NOMO-1 treated with DMSO at 0.1 percent for 48 hours (cell line): ENCODE measurements around the gene MTA1.

Experiments used
- DNase-seq: peaks from one replicate; lab custom pipeline; 2025; ENCODE audit not compliant: unreplicated experiment; lab: John Stamatoyannopoulos, UW

The MTA1 gene

GRCh38 chr14:105422695-105423487 is 3.3 kb downstream of the MTA1 start:
- no peak for DNase-seq

- DNase-seq: no peak
Observed at GRCh38 chr14:105423488-105424195, 4.0 kb downstream of the MTA1 start.

GRCh38 chr14:105424861-105425260 is 5.2 kb downstream of the MTA1 start:
- no peak for DNase-seq

- no peak for DNase-seq
Observed at GRCh38 chr14:105425823-105426247, 6.2 kb downstream of the MTA1 start.

GRCh38 chr14:105426416-105427130 is 6.9 kb downstream of the MTA1 start:
- no peak for DNase-seq

GRCh38 chr14:105427412-105427811 is 7.8 kb downstream of the MTA1 start:
- DNase-seq: no peak

GRCh38 chr14:105427936-105428485 is 8.4 kb downstream of the MTA1 start:
- DNase-seq: no peak

- DNase-seq: no peak
Observed at GRCh38 chr14:105430042-105430441, 10.4 kb downstream of the MTA1 start.

GRCh38 chr14:105430565-105430964 is 10.9 kb downstream of the MTA1 start:
- no peak for DNase-seq

- DNase-seq: no peak
Observed at GRCh38 chr14:105431256-105431655, 11.6 kb downstream of the MTA1 start.

GRCh38 chr14:105432657-105433056 is 13.0 kb downstream of the MTA1 start:
- no peak for DNase-seq

- no peak for DNase-seq
Observed at GRCh38 chr14:105433161-105433605, 13.6 kb downstream of the MTA1 start.

- DNase-seq: no peak
Observed at GRCh38 chr14:105436402-105436801, 16.8 kb downstream of the MTA1 start.

GRCh38 chr14:105436891-105437722 is 17.5 kb downstream of the MTA1 start:
- DNase-seq: no peak

GRCh38 chr14:105437723-105438500 is 18.3 kb downstream of the MTA1 start:
- no peak for DNase-seq

GRCh38 chr14:105439179-105439578 is 19.6 kb downstream of the MTA1 start:
- no peak for DNase-seq

GRCh38 chr14:105439710-105440553 is 20.3 kb downstream of the MTA1 start:
- DNase-seq: no peak

- DNase-seq: no peak
Observed at GRCh38 chr14:105440554-105440900, 20.9 kb downstream of the MTA1 start.

GRCh38 chr14:105440992-105441391 is 21.4 kb downstream of the MTA1 start:
- DNase-seq: no peak
